HEK293T (cell line): Measurements from ENCODE around the gene TBC1D22A.

Experiments used
- CTCF ChIA-PET: fragments of 350-600 bp; formaldehyde crosslinking; extraction: SDS; loops from one replicate; lab custom pipeline; 2021; ENCODE audit warnings: antibody characterized with exemption, inconsistent platforms; lab: Yijun Ruan, JAX
- POLR2A ChIA-PET: fragments of 350-600 bp; formaldehyde crosslinking; extraction: SDS; loops from one replicate; lab custom pipeline; 2020; ENCODE audit warnings: antibody characterized with exemption, inconsistent platforms; lab: Yijun Ruan, JAX
- DNase-seq: peaks from one replicate; pipeline ENCODE4 v3.0.0; 2012; ENCODE audit warnings: mixed read lengths; ENCODE audit errors: extremely low spot score
- ARNT ChIP-seq: fragments of 450-650 bp; IDR thresholded peaks from 2 replicates; pipeline ENCODE4 v1.6.1; 2017; ENCODE audit warnings: mild to moderate bottlenecking
- BHLHE40 ChIP-seq: fragments of 450-650 bp; IDR thresholded peaks from 2 replicates; pipeline ENCODE4 v1.6.1; 2016; ENCODE audit warnings: mild to moderate bottlenecking, moderate library complexity, borderline replicate concordance
- CTBP1 ChIP-seq: fragments of 450-650 bp; IDR thresholded peaks from 2 replicates; pipeline ENCODE4 v1.6.1; 2016; ENCODE audit warnings: borderline replicate concordance
- ELF4 ChIP-seq: fragments of 450-650 bp; IDR thresholded peaks from 2 replicates; pipeline ENCODE4 v1.6.1; 2017; ENCODE audit warnings: antibody characterized with exemption
- FOXA1 ChIP-seq: fragments of 450-650 bp; IDR thresholded peaks from 2 replicates; pipeline ENCODE4 v1.6.1; 2016; ENCODE audit warnings: mild to moderate bottlenecking
- FOXK2 ChIP-seq: fragments of 450-650 bp; IDR thresholded peaks from 2 replicates; pipeline ENCODE4 v1.6.1; 2016; ENCODE audit warnings: mild to moderate bottlenecking
- FOXM1 ChIP-seq: fragments of 450-650 bp; IDR thresholded peaks from 2 replicates; pipeline ENCODE4 v1.6.1; 2017; ENCODE audit warnings: mild to moderate bottlenecking, borderline replicate concordance
- HDGF ChIP-seq: fragments of 450-650 bp; IDR thresholded peaks from 2 replicates; pipeline ENCODE4 v1.6.1; 2017; ENCODE audit warnings: antibody characterized with exemption, borderline replicate concordance
- L3MBTL2 ChIP-seq: fragments of 450-650 bp; conservative IDR thresholded peaks from 2 replicates; pipeline ENCODE4 v1.6.1; 2016; ENCODE audit warnings: mild to moderate bottlenecking
- LEF1 ChIP-seq: fragments of 450-650 bp; IDR thresholded peaks from 2 replicates; pipeline ENCODE4 v1.6.1; 2017; ENCODE audit warnings: mild to moderate bottlenecking, borderline replicate concordance
- NFRKB ChIP-seq: fragments of 450-650 bp; IDR thresholded peaks from 2 replicates; pipeline ENCODE4 v1.6.1; 2016; ENCODE audit warnings: mild to moderate bottlenecking, moderate library complexity
- PKNOX1 ChIP-seq: fragments of 450-650 bp; IDR thresholded peaks from 2 replicates; pipeline ENCODE4 v1.6.1; 2016
- SP1 ChIP-seq: fragments of 450-650 bp; IDR thresholded peaks from 2 replicates; pipeline ENCODE4 v1.6.1; 2017
- SUZ12 ChIP-seq: fragments of 450-650 bp; IDR thresholded peaks from 2 replicates; pipeline ENCODE4 v1.6.1; 2016; ENCODE audit warnings: mild to moderate bottlenecking
- TARDBP ChIP-seq: fragments of 450-650 bp; IDR thresholded peaks from 2 replicates; pipeline ENCODE4 v1.6.1; 2016
- ZNF384 ChIP-seq: fragments of 450-650 bp; IDR thresholded peaks from 2 replicates; pipeline ENCODE4 v1.6.1; 2016

TBC1D22A gene

GRCh38 chr22:47219789-47220188 lies 457.3 kb downstream of the TBC1D22A start:
- CTCF ChIA-PET = no interaction called here
- TF ChIP-seq ELF4 = no peak
- no peak for TF ChIP-seq ZNF384
- no peak for TF ChIP-seq FOXK2
- no peak for TF ChIP-seq PKNOX1
- no peak for TF ChIP-seq L3MBTL2
- no peak for TF ChIP-seq FOXM1
- TF ChIP-seq LEF1 = no peak
- TF ChIP-seq BHLHE40 = no peak
- TF ChIP-seq HDGF = no peak
- TF ChIP-seq SP1 = no peak
- no peak for TF ChIP-seq ARNT
- no peak for TF ChIP-seq TARDBP
- DNase-seq = no peak
- POLR2A ChIA-PET = no interaction called here

GRCh38 chr22:47220752-47221151 lies 458.3 kb downstream of the TBC1D22A start:
- TF ChIP-seq FOXM1 = no peak
- ChIA-PET CTCF (no interaction called here), POLR2A (no interaction called here)
- no peak for DNase-seq

GRCh38 chr22:47221840-47222615 lies 459.6 kb downstream of the TBC1D22A start:
- no peak for DNase-seq
- CTCF ChIA-PET = no interaction called here
- no peak for TF ChIP-seq HDGF
- TF ChIP-seq FOXA1 = no peak
- no peak for TF ChIP-seq SP1
- no peak for TF ChIP-seq TARDBP
- no peak for TF ChIP-seq ZNF384
- no peak for TF ChIP-seq SUZ12
- no peak for TF ChIP-seq ARNT
- no peak for TF ChIP-seq BHLHE40
- no peak for TF ChIP-seq FOXM1
- TF ChIP-seq FOXK2 = no peak
- TF ChIP-seq LEF1 = no peak
- TF ChIP-seq ELF4 = no peak
- TF ChIP-seq L3MBTL2 = no peak
- no peak for TF ChIP-seq NFRKB
- no peak for TF ChIP-seq CTBP1
- no peak for TF ChIP-seq PKNOX1
- POLR2A ChIA-PET = no interaction called here
